ES-I3 (cell line): ENCODE results near the gene TRMT13.
"Not testable (repeated sequence)": the region's sequence is repeated elsewhere in the genome, so short reads cannot be mapped to it uniquely, and the experiment has no call there.

ENCODE experiments used
- H3K36me3 ChIP-seq: 2 replicates; pipeline ENCODE4 v1.6.1; 2013; ENCODE audit warnings: mild to moderate bottlenecking, low read length, control low read depth, moderate library complexity; ENCODE audit not compliant: insufficient read depth
- H3K4me1 ChIP-seq: 2 replicates; pipeline ENCODE4 v1.6.1; 2013; ENCODE audit warnings: mild to moderate bottlenecking, control low read depth, low read length; ENCODE audit not compliant: insufficient read depth
- H3K9ac ChIP-seq: 2 replicates; pipeline ENCODE4 v1.6.1; 2013; ENCODE audit warnings: low read depth, mild to moderate bottlenecking, low read length, moderate library complexity
- H3K9me3 ChIP-seq: 2 replicates; pipeline ENCODE4 v1.6.1; 2013; ENCODE audit warnings: mild to moderate bottlenecking, low read length, moderate library complexity; ENCODE audit not compliant: control insufficient read depth, insufficient read depth

The TRMT13 gene

GRCh38 chr1:100184536-100184935 is 51.6 kb downstream of the TRMT13 start:
- Histone ChIP-seq H3K4me1 (no peaks in the 10 kb centered on the region), H3K9ac (no peak overlapping the region), H3K36me3 (no peaks in the 10 kb centered on the region), H3K9me3 (no peaks in the 10 kb centered on the region)

GRCh38 chr1:100187912-100188311 is 54.9 kb downstream of the TRMT13 start:
- no peaks in the 10 kb centered on the region for H3K36me3 ChIP-seq
- H3K9ac ChIP-seq, result no peak overlapping the region
- H3K9me3 ChIP-seq, result no peaks in the 10 kb centered on the region
- H3K4me1 ChIP-seq, result no peaks in the 10 kb centered on the region

- no peaks in the 10 kb centered on the region for H3K9me3 ChIP-seq
- no peaks in the 10 kb centered on the region for H3K36me3 ChIP-seq
- H3K9ac ChIP-seq, result no peak overlapping the region
- no peaks in the 10 kb centered on the region for H3K4me1 ChIP-seq
These were observed 55.7 kb downstream of the TRMT13 start for GRCh38 chr1:100188617-100189016.

GRCh38 chr1:100198596-100198995 is 65.6 kb downstream of the TRMT13 start:
- no peak overlapping the region for H3K9ac ChIP-seq
- no peaks in the 10 kb centered on the region for H3K9me3 ChIP-seq
- no peaks in the 10 kb centered on the region for H3K4me1 ChIP-seq
- H3K36me3 ChIP-seq, result no peaks in the 10 kb centered on the region

GRCh38 chr1:100200060-100200459 is 67.1 kb downstream of the TRMT13 start:
- not testable (repeated sequence) for H3K9me3 ChIP-seq, H3K9ac ChIP-seq, H3K36me3 ChIP-seq, H3K4me1 ChIP-seq
